SIG-M5 treated with dmso at 0.1 percent for 504 hours (cell line): ENCODE results near the gene ZNF189.

Experiments
- DNase-seq: peaks from one replicate; lab custom pipeline; 2025; ENCODE audit not compliant: unreplicated experiment; lab: John Stamatoyannopoulos, UW

Gene ZNF189

DNA sequence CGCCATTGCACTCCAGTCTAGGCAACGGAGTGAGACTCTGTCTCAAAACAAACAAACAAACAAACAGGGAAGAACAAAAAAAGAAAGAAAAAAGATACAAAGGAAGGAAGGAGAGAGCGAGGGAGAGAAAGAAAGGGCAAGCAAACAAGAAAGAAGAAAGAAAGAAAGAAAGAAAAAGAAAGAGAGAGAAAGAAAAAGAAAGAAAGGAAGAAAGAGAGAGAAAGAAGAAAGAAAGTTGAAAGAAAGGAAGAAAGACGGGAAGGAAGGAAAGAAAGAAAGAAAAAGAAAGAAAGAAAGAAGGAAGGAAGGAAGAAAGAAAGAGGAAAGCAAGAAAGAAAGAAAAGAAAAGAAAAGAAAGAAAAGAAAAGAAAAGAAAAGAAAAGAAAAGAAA lies 50.0 kb downstream of the ZNF189 start:
- no peak for DNase-seq

DNA sequence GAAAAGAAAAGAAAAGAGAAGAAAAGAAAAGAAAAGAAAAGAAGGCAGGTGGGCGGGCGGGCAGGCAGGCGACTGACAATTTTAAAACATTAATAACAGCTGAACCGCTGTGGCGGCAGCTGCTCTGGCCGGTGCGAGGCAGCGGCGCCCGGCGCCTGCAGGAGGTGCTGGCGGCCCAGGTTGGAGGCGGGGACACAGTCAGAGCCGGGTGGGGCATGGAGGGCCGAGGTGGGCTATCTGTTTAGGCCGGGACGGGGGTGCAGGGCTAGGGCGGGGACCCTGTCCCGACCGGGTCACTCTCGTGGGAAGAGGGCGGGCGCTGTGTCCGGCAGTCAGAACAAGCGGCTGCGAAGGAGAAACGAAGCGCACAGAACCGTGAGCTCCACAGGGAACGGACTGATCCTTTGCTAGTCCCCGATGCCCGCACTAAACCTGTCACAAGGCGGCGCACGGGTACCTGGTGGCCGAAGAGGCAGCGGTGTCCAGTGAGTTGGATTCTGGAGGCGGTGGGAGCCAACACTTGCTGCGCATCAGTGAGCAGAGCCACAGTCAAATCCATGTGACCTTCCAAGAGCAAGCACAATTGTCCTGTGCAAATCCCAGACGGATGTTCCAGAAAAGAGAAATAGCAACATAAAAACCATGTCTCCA lies 50.5 kb downstream of the ZNF189 start:
- DNase-seq = peak; percentile 18

DNA sequence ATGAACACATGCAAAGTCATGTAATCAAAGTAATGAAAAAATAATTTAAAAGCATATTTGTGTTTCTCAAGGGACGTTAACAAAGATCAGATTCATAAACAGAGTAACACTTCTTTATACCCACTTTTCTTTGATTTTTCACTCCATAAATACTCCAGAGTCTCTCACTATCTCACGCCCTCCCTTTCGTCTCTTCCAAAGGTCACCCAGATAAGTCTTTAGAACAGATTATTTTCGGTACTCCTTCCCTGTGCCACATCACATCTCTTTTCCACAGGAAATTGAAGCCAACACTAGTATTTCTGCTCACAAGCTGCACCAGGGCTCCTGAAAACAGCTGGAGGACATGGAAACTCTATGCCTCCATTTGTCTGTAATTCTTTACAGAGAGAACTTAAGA lies 52.3 kb downstream of the ZNF189 start:
- no peak for DNase-seq

DNA sequence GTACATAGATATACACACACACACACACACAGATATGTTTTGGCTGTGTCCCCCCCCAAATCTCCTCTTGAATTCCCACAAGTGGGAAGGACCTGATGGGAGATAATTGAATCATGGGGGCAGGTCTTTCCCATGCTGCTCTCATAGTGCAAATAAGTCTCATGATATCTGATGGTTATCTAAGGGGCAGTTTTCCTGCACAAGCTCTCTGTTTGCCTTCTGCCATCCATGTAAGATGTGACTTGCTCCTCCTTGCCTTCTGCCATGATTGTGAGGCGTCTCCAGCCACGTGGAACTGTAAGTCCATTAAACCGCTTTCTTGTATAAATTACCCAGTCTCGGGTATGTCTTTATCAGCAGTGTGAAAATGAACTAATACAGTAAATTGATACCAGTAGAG lies 52.8 kb downstream of the ZNF189 start:
- DNase-seq = no peak

DNA sequence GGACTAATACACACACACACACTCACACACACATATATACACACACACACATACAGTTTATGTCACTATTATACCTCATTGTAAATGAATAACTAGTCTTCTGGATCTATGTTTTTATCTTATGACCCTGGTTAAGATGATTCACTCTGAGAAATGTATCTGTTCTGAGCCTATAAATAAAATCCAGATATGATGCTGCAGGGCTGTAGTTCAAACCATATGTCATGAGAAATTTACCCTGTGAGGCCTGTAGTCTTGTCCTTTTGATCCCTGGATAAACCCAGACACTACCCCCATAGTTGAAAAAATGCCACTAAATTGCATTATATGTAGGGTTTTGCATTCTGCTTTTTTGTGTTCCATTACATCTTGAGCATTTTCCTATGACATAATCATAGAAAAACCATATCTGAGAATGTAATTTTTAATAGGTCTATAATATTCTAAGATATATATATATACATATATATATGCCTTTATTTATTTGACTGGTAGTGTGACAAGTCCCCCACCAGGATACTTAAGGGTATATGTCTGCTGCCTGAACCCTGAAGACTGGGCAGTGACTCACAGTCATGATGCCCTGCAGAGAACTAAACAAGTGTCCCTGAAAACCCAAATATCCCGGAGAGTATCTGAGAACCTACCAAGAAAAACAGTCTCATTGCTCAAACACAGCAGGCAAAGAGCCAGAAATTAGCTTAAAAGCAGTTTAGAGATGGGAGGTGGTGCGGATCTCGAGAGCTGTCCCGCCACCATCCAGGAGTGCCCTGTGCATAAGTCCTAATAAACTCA lies 55.3 kb downstream of the ZNF189 start:
- no peak for DNase-seq

DNA sequence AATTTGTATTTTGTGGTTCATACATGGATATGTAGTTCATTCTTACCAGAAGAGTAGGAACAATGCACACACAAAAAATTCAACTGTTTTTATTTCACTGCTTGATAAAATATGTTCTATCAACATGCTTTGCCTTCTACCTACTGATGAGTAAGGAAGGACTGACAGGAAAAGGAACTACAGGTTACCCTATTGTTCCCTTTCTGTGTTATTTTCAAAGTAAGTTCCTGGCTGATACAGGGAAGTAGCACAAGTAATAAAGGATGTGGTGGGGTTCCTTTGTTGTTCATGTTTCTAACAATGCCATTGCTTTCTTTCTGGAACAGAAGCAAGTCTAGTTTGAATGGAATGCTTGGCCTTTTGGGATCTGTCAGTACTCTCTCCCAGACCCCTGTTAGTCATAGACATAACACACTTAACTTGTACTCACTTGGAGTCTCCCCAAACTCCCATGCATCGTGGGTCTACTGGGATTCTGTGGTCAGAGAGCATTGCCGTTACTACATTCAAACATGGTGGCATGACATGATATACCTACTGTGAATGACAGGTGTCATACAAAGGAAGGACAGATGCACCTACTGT lies 57.1 kb downstream of the ZNF189 start:
- no peak for DNase-seq

DNA sequence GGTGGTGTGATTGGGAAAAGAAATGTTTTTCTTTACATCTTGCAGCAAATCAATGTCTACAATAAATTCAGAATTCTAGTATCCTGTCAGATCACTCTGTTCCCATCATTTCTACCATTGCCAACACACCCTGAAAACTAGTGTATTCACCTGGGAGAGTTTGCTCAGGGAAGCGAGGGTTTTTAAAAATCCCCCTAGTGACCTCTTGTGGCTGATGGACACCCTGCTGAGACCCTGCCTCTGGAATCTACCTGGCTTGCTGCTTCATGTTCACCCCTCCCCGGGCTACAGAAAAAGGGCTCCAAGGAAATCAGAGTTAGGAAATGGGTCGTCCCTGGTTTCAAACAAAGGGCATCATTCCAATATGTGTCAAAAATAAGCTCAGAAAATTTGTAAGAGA lies 58.4 kb downstream of the ZNF189 start:
- DNase-seq = no peak

DNA sequence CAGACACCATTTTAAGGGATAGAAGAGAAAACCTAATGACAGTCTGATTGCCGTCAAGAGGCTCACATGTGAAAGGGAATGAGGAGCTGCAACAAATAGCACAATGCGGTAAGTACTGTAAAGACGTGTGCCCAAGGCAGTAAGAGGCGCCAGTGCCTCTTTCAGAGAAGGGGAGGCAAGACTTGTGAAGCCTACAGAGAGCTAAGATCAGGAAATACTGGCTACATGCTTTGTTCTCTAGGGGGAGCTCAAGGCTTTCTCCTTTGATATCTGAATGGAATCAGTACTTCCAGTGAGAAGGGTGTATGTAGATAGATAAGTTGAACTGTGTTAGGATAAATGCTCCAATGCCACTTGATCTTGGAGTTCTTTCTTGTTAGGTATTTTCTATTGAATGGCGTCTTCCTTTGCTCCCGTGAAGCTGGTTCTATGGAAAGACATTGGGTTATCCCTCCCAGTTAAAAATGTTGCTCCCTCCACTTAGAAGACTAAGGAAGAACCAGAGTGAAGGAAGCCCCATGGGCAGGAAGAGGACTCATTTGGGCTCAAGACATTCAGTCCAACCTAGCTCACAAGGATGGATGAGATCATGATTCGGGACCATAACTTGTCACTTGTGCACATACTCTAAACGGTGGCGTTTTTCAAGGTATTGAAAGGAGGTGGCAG lies 60.4 kb downstream of the ZNF189 start:
- peak; percentile 78 for DNase-seq
